ENCODE results near the gene FSIP1.

DNA sequence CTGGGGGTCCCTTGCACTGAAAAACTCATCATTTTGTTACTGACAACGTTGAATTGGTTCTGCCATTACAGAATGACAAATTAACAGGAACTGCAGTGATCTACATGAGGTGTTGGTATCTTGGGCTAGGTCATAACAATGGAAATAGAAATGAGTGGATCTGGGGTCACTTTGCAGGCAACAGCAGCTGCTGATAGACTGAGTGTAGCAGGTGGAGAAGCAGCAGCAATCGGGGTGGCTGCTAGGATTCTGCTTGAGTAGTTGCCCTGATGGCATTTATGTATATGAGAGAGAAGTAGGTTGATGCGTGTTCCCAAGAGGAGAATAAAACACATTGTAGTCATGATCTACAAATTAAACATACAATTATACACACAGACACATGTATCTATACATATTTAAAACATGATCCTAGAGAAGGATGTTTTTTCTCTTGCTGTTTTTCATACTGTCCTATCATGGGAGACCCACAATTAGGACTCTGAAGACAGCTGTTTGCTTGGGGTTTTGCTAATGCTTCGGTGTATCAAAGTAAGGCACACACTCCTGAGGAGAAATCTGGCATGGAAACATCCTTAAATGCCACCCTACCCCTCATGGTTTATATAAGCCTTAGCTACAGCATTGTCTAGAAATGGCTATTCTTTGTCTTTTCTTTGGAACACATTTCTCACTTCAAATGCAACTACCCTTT is 217.5 kb downstream of the FSIP1 start:
- TF ChIP-seq, protein P1, sequence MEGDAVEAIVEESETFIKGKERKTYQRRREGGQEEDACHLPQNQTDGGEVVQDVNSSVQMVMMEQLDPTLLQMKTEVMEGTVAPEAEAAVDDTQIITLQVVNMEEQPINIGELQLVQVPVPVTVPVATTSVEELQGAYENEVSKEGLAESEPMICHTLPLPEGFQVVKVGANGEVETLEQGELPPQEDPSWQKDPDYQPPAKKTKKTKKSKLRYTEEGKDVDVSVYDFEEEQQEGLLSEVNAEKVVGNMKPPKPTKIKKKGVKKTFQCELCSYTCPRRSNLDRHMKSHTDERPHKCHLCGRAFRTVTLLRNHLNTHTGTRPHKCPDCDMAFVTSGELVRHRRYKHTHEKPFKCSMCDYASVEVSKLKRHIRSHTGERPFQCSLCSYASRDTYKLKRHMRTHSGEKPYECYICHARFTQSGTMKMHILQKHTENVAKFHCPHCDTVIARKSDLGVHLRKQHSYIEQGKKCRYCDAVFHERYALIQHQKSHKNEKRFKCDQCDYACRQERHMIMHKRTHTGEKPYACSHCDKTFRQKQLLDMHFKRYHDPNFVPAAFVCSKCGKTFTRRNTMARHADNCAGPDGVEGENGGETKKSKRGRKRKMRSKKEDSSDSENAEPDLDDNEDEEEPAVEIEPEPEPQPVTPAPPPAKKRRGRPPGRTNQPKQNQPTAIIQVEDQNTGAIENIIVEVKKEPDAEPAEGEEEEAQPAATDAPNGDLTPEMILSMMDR (IDR thresholded peaks at IDR 0.05), result no peak
- no peak for TF ChIP-seq POLR2A (IDR thresholded peaks at IDR 0.05)

Data from tibial nerve (tissue), 3 donors.